Ectodermal cell (in vitro differentiated cells): ENCODE measurements around the gene PLCB3.
"Not testable (repeated sequence)": the region's sequence is repeated elsewhere in the genome, so short reads cannot be mapped to it uniquely, and the experiment has no call there.

Experiments used
- H3K27ac ChIP-seq: 2 replicates; pipeline ENCODE4 v1.7.0; 2013; ENCODE audit warnings: mild to moderate bottlenecking, low read depth, low read length; ENCODE audit not compliant: insufficient read depth, poor library complexity, severe bottlenecking
- H3K27me3 ChIP-seq: 2 replicates; pipeline ENCODE4 v1.7.0; 2013; ENCODE audit warnings: mild to moderate bottlenecking, low read length; ENCODE audit not compliant: insufficient read depth, control insufficient read depth, poor library complexity, severe bottlenecking
- H3K36me3 ChIP-seq: one replicate; pipeline ENCODE4 v1.7.0; 2013; ENCODE audit warnings: low read length; ENCODE audit not compliant: control insufficient read depth, insufficient read depth
- H3K4me1 ChIP-seq: one replicate; pipeline ENCODE4 v1.7.0; 2013; ENCODE audit warnings: low read length; ENCODE audit not compliant: control insufficient read depth, insufficient read depth
- H3K4me3 ChIP-seq: 2 replicates; pipeline ENCODE4 v1.7.0; 2013; ENCODE audit warnings: low read depth, low read length, control low read depth; ENCODE audit not compliant: insufficient read depth
- H3K9me3 ChIP-seq: 2 replicates; pipeline ENCODE4 v1.7.0; 2013; ENCODE audit warnings: mild to moderate bottlenecking, low read length, moderate library complexity; ENCODE audit not compliant: control insufficient read depth
- WGBS, 2 experiments: methylation state at CpG; one replicate each; pipeline ENCODE4 v1.1.7; 2013; ENCODE audit warnings: missing lambda C conversion rate in 2 of 2; 5-methylcytosine and 5-hydroxymethylcytosine counted together

Gene PLCB3

DNA sequence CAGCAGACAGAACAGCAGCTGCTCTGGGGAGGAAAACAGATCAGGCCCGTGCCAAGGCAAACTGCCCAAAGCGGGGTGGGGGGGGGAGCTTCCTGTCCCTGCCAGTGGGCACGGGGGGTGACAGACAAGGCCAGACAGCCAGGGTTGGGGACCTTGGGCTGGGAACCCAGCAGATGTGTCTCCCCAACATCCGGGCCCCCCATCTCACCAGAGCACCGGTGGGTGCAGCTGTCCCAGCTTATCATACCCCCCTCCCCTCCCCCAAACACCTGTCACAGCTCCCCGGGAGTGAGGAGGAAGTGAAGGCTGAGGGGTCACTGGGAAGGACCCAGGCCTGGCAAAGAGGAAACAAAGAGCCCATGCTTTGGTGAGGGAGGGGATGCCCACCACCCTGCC, 5.9 kb upstream of the PLCB3 start:
- H3K27me3 ChIP-seq = peaks cover 7% of the 10 kb centered on the region
- peaks cover 26% of the 10 kb centered on the region for H3K4me1 ChIP-seq
- no peaks in the 10 kb centered on the region for H3K9me3 ChIP-seq
- peak overlapping the region; percentile 76 for H3K4me3 ChIP-seq
- no peak overlapping the region for H3K27ac ChIP-seq
- peaks cover 5% of the 10 kb centered on the region for H3K36me3 ChIP-seq
- 39 to 47% methylated on average over 4 to 6 of the region's 6 CpGs for WGBS, 2 experiments

DNA sequence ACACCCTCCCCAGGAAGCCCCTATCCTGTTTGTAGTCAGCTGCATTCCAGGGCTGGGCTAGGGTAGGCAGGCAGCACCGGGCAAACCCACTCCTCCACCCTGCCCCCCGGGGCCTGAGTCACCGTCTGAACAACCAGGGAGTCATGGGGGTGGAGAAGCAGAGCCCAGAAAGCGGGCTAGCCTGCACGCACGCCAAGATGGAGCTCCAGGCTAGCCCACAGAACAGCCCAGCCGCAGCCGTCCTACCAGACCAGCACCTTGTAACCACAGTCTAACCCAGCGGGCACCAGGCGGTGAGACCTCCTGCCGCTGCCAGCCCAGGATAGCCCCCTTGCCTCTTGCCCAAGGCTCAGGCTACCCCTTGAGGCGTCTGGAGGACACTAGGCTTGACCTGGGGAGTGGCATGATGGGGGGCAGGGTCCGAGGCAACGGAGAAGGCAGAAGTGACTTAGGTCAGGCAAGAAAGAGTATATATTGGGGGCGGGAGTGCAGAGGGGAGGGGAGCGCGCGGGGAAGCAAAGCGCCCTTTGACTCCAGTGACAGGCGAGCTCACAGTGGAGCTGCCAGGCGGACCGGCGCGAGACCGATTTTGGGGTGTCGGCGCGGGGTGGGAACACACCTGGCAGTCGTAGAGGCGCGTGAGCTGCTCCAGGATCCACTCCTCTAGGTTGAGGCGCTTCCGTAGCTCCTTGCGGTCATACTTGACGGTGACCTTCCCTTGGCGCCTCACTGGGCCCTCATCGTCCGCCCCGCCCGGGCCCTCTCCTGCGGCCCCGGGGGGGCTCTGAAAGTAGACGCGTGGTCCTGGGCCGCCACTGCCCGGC, 5.3 kb upstream of the PLCB3 start:
- peaks cover 10% of the 10 kb centered on the region for H3K27me3 ChIP-seq
- no peak overlapping the region for H3K27ac ChIP-seq
- WGBS, 2 experiments = 1% methylated on average over 46 of the region's 46 CpGs
- H3K9me3 ChIP-seq = no peaks in the 10 kb centered on the region
- peak overlapping the region; percentile 76 for H3K4me3 ChIP-seq
- peaks cover 5% of the 10 kb centered on the region for H3K36me3 ChIP-seq
- H3K4me1 ChIP-seq = peaks cover 32% of the 10 kb centered on the region

DNA sequence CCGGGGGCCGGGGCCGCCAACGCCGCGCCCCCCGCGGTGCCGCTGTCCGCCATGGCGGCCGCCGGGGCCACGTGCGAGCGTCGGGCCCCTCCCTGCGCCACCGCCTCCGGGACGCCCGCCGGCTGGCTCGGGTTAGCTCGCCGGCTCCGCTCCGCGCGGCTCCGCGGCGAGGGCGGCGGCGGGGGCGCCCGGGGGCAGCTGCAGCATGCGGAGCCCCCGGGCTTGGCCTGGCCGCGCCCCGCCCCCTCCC, 4.8 kb upstream of the PLCB3 start:
- H3K36me3 ChIP-seq, H3K9me3 ChIP-seq, H3K27ac ChIP-seq: not testable (repeated sequence)
- H3K27me3 ChIP-seq = peaks cover 10% of the 10 kb centered on the region
- H3K4me3 ChIP-seq = peak overlapping the region; percentile 77
- WGBS, 2 experiments = 0% methylated on average over 43 of the region's 43 CpGs
- peaks cover 32% of the 10 kb centered on the region for H3K4me1 ChIP-seq

DNA sequence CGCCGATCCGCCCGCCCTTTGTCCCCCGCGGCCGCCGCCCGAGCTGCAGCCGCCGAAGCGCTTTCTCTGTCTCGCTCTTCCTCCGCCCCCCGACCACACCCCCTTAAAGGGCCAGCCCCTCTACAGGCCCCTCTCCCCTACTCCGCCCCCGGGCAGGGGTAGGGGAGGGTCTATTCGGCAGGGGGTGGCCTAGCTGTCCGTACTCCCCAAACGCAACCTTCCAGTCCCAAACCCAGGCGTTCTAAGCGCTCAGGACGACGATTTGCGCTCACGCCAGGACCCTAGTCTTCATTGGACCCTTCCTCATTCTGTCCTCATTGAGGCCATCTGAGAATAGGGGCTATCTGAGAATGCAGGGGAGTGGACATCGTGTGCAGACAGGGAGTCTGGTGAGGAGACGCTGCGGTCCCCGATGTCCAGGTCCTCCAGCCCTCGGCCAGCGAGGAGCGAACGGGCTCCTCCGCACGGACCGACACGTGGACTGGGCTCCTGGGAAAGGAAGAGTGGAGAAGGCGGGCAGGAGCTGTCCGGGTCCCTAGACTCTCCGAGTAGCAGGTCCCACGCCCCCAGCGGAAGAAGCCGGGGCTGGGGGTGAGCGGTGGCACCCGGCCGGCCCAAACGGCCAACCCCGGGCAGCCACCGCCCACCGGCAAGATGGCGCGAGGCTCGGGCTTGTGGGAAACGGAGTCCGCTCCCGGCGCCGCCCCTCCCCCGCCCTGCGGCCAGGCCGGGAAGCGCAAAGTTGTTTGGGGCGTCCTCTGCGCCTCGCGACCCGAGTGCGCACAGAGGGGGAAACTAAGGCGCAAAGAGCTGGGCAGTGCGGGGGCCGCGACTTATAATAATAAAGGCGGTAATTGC, 4.2 kb upstream of the PLCB3 start, which contains the start of gene PPP1R14B:
PPP1R14B (minus strand) TSS at position 73 of the 858 bp plus-strand sequence. CDS start 270 bp downstream, outside the sequence.
- no peaks in the 10 kb centered on the region for H3K9me3 ChIP-seq
- H3K4me3 ChIP-seq = peak within 1 kb of the TSS; percentile 77
- peak within 1 kb of the TSS; percentile 86 for H3K27ac ChIP-seq
- H3K27me3 ChIP-seq = peaks cover 10% of the 10 kb centered on the region
- H3K4me1 ChIP-seq = peaks cover 31% of the 10 kb centered on the region
- WGBS, 2 experiments = 0% methylated on average over 69 to 74 of the region's 74 CpGs
- peaks cover 5% of the 10 kb centered on the region for H3K36me3 ChIP-seq

DNA sequence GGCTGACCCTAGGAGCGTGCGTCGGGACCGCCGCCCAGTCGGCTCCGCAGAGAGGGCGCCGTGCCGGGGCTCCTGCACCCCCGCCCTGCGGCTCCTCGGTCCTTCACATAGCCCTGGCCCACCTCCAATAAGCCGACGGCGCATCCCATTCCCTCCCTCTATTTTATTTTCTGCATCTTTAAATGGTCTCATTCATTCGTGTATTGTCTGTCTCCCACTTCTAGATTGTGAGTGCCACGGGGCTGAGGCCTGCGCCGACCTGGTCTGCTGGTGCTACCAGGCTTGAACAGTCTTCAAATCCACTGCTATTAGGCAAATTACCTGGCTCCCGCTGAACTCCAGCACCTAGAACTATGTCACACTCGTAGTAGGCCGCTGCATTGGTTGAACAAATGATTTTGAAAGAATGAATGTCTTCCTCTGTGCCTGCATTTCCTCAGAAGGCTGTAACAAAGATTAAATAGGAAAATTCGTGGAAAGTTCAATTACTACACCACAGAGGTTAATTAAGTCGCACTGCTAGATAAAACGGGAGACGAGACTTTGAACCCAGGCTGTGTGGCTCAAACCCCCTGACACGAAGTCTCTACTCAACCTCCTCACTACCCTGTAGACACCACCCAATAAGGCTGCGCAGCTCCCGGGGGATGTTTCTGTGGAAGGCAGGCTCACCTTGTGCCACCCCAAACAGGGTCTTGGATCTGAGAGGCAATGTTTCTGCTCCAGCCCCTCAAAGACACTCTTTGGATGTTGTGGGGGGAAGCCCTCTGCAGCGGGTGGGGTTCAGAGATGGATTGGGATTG, 3.4 kb upstream of the PLCB3 start:
- peaks cover 27% of the 10 kb centered on the region for H3K4me1 ChIP-seq
- H3K27ac ChIP-seq = no peak overlapping the region
- H3K27me3 ChIP-seq = peaks cover 10% of the 10 kb centered on the region
- H3K9me3 ChIP-seq = no peaks in the 10 kb centered on the region
- H3K4me3 ChIP-seq = peak overlapping the region; percentile 77
- peaks cover 5% of the 10 kb centered on the region for H3K36me3 ChIP-seq
- 41% methylated on average over 31 of the region's 31 CpGs for WGBS, 2 experiments

DNA sequence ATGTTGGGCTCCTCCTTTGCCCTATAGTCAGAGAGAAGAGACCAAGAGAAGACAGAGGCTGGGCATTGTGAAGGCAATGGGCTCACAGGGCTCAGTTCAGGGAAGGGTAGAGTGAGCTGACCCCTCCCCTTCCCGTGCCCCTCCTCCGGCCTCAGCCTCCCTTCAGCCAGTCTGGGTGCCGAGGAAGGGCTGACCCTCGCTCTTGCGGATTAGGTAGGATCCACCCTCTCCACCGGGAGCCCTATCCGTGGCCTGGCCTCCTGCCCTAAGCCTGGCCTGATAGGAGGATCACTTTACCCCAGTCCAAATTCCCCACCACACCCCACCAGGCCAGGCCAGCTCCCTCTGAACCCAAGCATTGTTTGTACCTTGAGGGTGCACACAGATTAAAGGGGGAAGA, 2.8 kb upstream of the PLCB3 start:
- 33 to 41% methylated on average over 7 of the region's 7 CpGs for WGBS, 2 experiments
- Histone ChIP-seq H3K27ac (no peak overlapping the region), H3K9me3 (no peaks in the 10 kb centered on the region), H3K36me3 (peaks cover 1% of the 10 kb centered on the region), H3K4me1 (peaks cover 27% of the 10 kb centered on the region), H3K4me3 (no peak overlapping the region), H3K27me3 (peaks cover 10% of the 10 kb centered on the region)

DNA sequence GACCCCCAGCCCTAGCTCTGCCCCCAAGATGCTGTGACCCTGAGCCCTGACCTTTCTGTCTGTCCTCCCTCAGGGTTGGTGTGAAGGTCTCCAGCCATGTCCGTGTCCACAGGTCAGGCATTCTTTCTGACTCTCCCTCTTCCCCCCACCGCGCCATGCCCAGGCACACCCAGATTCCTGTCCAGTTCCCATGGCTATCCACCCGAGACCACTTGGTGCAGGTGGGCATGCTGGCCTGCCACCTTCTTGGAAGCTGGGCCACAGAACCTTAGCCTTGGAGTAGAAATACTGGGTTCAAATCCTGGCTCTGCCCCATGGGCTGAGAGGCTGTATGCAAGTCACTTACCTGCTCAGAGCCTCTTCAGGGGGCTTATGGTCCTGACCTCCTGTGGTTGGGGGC, 2.3 kb upstream of the PLCB3 start:
- no peak overlapping the region for H3K4me3 ChIP-seq
- H3K9me3 ChIP-seq = no peaks in the 10 kb centered on the region
- 84 to 92% methylated on average over 4 of the region's 4 CpGs for WGBS, 2 experiments
- no peaks in the 10 kb centered on the region for H3K36me3 ChIP-seq
- peaks cover 10% of the 10 kb centered on the region for H3K27me3 ChIP-seq
- no peak overlapping the region for H3K27ac ChIP-seq
- H3K4me1 ChIP-seq = peaks cover 27% of the 10 kb centered on the region

DNA sequence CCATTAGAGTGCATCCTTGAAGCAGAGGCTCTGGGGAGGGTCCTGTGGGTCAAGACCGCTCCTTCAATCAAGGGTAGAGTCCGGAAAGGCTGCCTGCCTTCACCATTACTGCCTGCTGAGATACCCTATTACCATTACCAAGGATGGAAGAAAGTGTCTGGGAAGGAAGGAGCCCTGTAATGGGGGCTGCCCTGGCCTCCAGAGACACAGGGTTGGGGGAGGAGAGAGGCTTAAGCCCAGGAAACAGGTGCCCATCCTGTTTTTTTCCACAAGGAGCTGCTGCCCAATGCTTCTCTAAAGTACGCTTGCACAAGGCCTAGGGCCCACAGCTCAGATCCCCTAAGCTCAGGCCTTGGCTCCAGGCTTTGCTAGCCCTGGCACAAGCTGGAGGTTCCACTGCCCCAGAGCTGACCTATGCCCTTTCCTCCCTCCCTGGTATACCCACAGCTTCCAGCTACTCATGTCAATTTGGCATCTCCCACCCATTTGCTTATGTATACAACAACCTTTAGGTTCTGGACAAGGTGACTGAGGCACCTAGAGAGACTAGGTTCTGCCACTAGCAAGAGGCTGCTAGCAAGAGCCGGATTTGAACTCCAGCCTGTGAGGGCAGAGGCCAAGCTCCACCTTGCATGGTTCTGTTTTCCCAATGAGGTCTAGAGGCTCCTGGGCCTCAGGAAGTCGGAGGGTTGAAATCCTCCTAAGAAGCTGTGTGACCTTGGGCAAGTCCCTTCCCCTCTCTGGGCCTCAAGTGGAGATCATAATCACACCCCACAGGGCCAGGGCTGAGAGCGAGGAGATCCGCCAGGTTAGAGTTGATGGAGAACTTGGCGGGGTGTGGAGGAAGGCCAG, 1.5 kb upstream of the PLCB3 start:
- H3K4me3 ChIP-seq = peak overlapping the region; percentile 70
- 65 to 71% methylated on average over 8 of the region's 8 CpGs for WGBS, 2 experiments
- no peak overlapping the region for H3K27ac ChIP-seq
- H3K36me3 ChIP-seq = no peaks in the 10 kb centered on the region
- peaks cover 27% of the 10 kb centered on the region for H3K4me1 ChIP-seq
- H3K27me3 ChIP-seq = peaks cover 10% of the 10 kb centered on the region
- H3K9me3 ChIP-seq = no peaks in the 10 kb centered on the region

DNA sequence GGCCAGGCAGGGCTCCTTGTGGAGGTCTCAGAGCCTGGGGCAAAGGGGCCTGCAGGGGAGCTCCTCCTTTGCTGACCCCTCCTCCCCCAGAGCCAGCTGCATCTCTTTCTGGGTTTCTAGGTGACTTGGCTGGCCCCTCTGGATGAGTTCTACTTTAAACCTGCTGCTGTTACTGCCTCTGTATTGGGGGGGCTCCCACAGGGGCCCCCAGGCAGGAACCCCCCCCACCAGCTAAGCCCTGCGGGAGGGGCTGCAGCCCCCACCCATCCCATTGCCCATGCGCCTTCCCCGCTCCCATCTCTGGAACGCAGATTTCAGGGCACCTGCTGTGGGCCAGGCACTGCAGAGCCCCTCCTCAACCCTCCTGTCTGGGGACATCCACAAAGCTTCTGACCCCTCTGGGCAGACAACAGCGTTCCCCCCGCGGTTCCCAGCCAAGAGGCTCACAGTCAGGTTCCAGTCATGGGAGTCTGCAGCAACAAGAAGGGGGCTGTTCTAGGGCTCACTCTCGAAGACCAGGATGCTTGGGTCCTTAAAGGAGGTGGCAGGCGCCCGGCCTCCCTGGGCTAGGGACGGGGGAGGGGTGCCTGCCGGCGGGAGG, 815 bp upstream of the PLCB3 start:
- no peaks in the 10 kb centered on the region for H3K36me3 ChIP-seq
- H3K9me3 ChIP-seq = no peaks in the 10 kb centered on the region
- H3K27ac ChIP-seq = no peak overlapping the region
- peak overlapping the region; percentile 70 for H3K4me3 ChIP-seq
- WGBS, 2 experiments = 3 to 4% methylated on average over 13 of the region's 13 CpGs
- H3K4me1 ChIP-seq = peaks cover 20% of the 10 kb centered on the region
- peaks cover 10% of the 10 kb centered on the region for H3K27me3 ChIP-seq
